Left colon (tissue), 2 donors: Measurements from ENCODE around the gene ZBTB9. TPM values are rescaled to one million over a fixed set of nuclear protein-coding genes. Genes with fewer than 3 reads are reported as not detected.

ENCODE experiments used
- ATAC-seq: fragments of 200-7000 bp; cut with Tn5 transposase; one replicate; pipeline ENCODE4 v1.9.1; 2020; ENCODE audit warnings: mild to moderate bottlenecking, moderate library complexity
- DNase-seq, 2 donors: peaks; one replicate each; pipeline ENCODE4 v3.0.0-alpha.2; 2020
- intact Hi-C, 2 donors: fragments of 100-400 bp; cut with DNase I in 1 of 2; cut with micrococcal nuclease in 1 of 2; formaldehyde crosslinking; loops; one replicate each; pipeline versions ENCODE4 v1.11.2 to v1.14.0; 2022; cut with DNase I, micrococcal nuclease
- microRNA-seq, 2 donors: library from miRNA; unstranded; fragments of <30 nt; microRNA quantifications; one replicate each; pipeline versions ENCODE4 v1.1.0 to v1.2.0, GENCODE V29; 2020
- total RNA-seq, 2 donors: library from RNA; stranded (reverse); fragmentation: NEBNext Ultra II Directional; extraction: Animal tissue kit (Norgen Biotek cat#: 25700); gene quantifications; one replicate each; pipeline ENCODE4 v1.2.1, GENCODE V29; 2021
- donor health status: DM: no; HTN: no; CAD: no.
- donor health status: DM: yes; HTN: yes; CAD: no.

Gene ZBTB9
- total RNA-seq, 2 donors from 2014 or later: 3.9 to 7.9 TPM

- DNase-seq: no peak
- ATAC-seq: no peak
- intact Hi-C loops: no loop called here
These were observed 42.8 kb downstream of the ZBTB9 start for GRCh38 chr6:33497157-33497556.

- ATAC-seq: no peak
- intact Hi-C loops: no loop called here
- DNase-seq: no peak
These were observed 48.1 kb downstream of the ZBTB9 start for GRCh38 chr6:33502486-33502885.

- no peak for DNase-seq
- no peak for ATAC-seq
- intact Hi-C loops: no loop called here
These were observed 50.1 kb downstream of the ZBTB9 start for GRCh38 chr6:33504486-33504885.

- no peak for DNase-seq
- intact Hi-C loops: no loop called here
- ATAC-seq: no peak
These were observed 51.4 kb downstream of the ZBTB9 start for GRCh38 chr6:33505548-33506370.

Small RNA genes within 50 kb of the gene (microRNA-seq; reads per million reads assigned to microRNA genes)
- gene MIR5004: 0 reads per million in 2 donors

Other genes with a start within 250 kb of the ZBTB9 start
- gene HSD17B8, start 249.9 kb upstream of the ZBTB9 start, total RNA-seq: 10 to 100 TPM; 22.4 to 23.7 TPM
- 10 to 100 TPM; 27.4 to 29.7 TPM for gene RING1, start 246.1 kb upstream of the ZBTB9 start, total RNA-seq
- gene VPS52, start 182.7 kb upstream of the ZBTB9 start, total RNA-seq: 10 to 100 TPM; 60.2 to 68.4 TPM
- gene RPS18, start 182.5 kb upstream of the ZBTB9 start, total RNA-seq: 1,000 to 10,000 TPM; 1,882 to 2,045 TPM
- gene B3GALT4, start 177.5 kb upstream of the ZBTB9 start, total RNA-seq: 10 to 100 TPM; 34.8 to 40.3 TPM
- 10 to 100 TPM; 27.7 to 29.3 TPM for gene WDR46, start 165.3 kb upstream of the ZBTB9 start, total RNA-seq
- 10 to 100 TPM; 36.8 to 45.7 TPM for gene PFDN6, start 165.0 kb upstream of the ZBTB9 start, total RNA-seq
- 10 to 100 TPM; 21.5 to 35.0 TPM for gene RGL2, start 155.6 kb upstream of the ZBTB9 start, total RNA-seq
- 100 to 1,000 TPM; 229 to 283 TPM for gene TAPBP, start 140.5 kb upstream of the ZBTB9 start, total RNA-seq
- gene ZBTB22, start 136.8 kb upstream of the ZBTB9 start, total RNA-seq: 10 to 100 TPM; 19.9 to 21.3 TPM
- 10 to 100 TPM; 33.5 to 35.3 TPM for gene DAXX, start 131.6 kb upstream of the ZBTB9 start, total RNA-seq
- gene KIFC1, start 62.8 kb upstream of the ZBTB9 start, total RNA-seq: 10 to 100 TPM in 1 of 2 donors, 1 to 10 TPM in 1; 4.1 to 14.7 TPM
- 10 to 100 TPM; 28.3 to 41.2 TPM for gene PHF1, start 43.6 kb upstream of the ZBTB9 start, total RNA-seq
- 100 to 1,000 TPM; 162 to 169 TPM for gene CUTA, start 36.5 kb upstream of the ZBTB9 start, total RNA-seq
- 1 to 10 TPM; 6.8 to 9.1 TPM for gene SYNGAP1, start 34.5 kb upstream of the ZBTB9 start, total RNA-seq
- gene BAK1, start 125.7 kb downstream of the ZBTB9 start, total RNA-seq: 10 to 100 TPM; 85.6 to 93.5 TPM
- gene ITPR3, start 166.7 kb downstream of the ZBTB9 start, total RNA-seq: 100 to 1,000 TPM; 106 to 108 TPM